SK-N-SH (cell line): ENCODE measurements around the gene MRPS15. TPM values are rescaled to one million over a fixed set of nuclear protein-coding genes. Genes with fewer than 3 reads are reported as not detected.
"Not testable (repeated sequence)": the region's sequence is repeated elsewhere in the genome, so short reads cannot be mapped to it uniquely, and the experiment has no call there.

Source experiments
- CTCF ChIA-PET: fragments of 300-600, 350-600 bp; formaldehyde crosslinking; extraction: SDS; loops from one replicate; lab custom pipeline; 2021; lab: Yijun Ruan, JAX
- POLR2A ChIA-PET: fragments of 350-600 bp; sonication (Branson Sonifier 250); formaldehyde crosslinking; extraction: SDS; loops from one replicate; lab custom pipeline; 2020; ENCODE audit warnings: antibody characterized with exemption, inconsistent platforms; lab: Yijun Ruan, JAX
- DNase-seq: peaks from one replicate; pipeline ENCODE4 v3.0.0; 2012
- H2AFZ ChIP-seq: fragments of 200-600 bp; sonication (generic); 2 replicates; pipeline ENCODE4 v1.8.1; 2016; ENCODE audit warnings: antibody characterized with exemption, mild to moderate bottlenecking, low read depth
- H3F3A ChIP-seq: fragments of 200-600 bp; sonication (generic); replicated peaks from 2 replicates; pipeline ENCODE3; 2016; ENCODE audit warnings: antibody characterized with exemption, mild to moderate bottlenecking; ENCODE audit not compliant: insufficient read depth
- H3K27ac ChIP-seq, 2 experiments: fragments of 200-500 bp in 1 of 2; fragments of 200-600 bp in 1 of 2; sonication (Bioruptor generic) in 1 of 2; sonication (generic), shearing (Covaris generic) in 1 of 2; 2 replicates each; pipeline versions ENCODE4 v1.5.1 to v1.6.1; 2014 to 2016; ENCODE audit warnings: low read depth in 2 of 2, inconsistent platforms in 1 of 2, low read length in 1 of 2, mild to moderate bottlenecking in 1 of 2, mixed read lengths in 1 of 2
- H3K27me3 ChIP-seq: fragments of 200-600 bp; sonication (generic), shearing (Covaris generic); 2 replicates; pipeline ENCODE4 v1.6.1; 2016; ENCODE audit warnings: mixed run types; ENCODE audit not compliant: insufficient read depth
- H3K36me3 ChIP-seq, 2 experiments: fragments of 200-500 bp in 1 of 2; fragments of 200-600 bp in 1 of 2; sonication (Bioruptor generic) in 1 of 2; sonication (generic) in 1 of 2; replicated peaks in 1 of 2; 2 replicates each; pipeline versions ENCODE3 to v1.5.1; 2014 to 2016; ENCODE audit warnings: low read length in 1 of 2, mild to moderate bottlenecking in 1 of 2; ENCODE audit not compliant: insufficient read depth in 2 of 2, control insufficient read depth in 1 of 2
- H3K4me1 ChIP-seq, 2 experiments: fragments of 200-500 bp in 1 of 2; fragments of 200-600 bp in 1 of 2; sonication (Bioruptor generic) in 1 of 2; sonication (generic), shearing (Covaris generic) in 1 of 2; 2 replicates each; pipeline versions ENCODE4 v1.5.1 to v1.6.1; 2014 to 2016; ENCODE audit warnings: low read depth in 1 of 2, low read length in 1 of 2, mixed run types in 1 of 2; ENCODE audit not compliant: insufficient read depth in 2 of 2, control insufficient read depth in 1 of 2
- H3K4me2 ChIP-seq: fragments of 200-600 bp; sonication (generic), shearing (Covaris generic); 2 replicates; pipeline ENCODE4 v1.6.1; 2017; ENCODE audit warnings: mixed run types
- H3K4me3 ChIP-seq, 2 experiments: fragments of 200-500 bp in 1 of 2; fragments of 200-600 bp in 1 of 2; sonication (Bioruptor generic) in 1 of 2; sonication (generic), shearing (Covaris generic) in 1 of 2; 2 replicates each; pipeline versions ENCODE4 v1.5.1 to v1.8.1; 2014 to 2016; ENCODE audit warnings: low read depth in 2 of 2, inconsistent platforms in 1 of 2, low read length in 1 of 2, mild to moderate bottlenecking in 1 of 2, mixed read lengths in 1 of 2, moderate library complexity in 1 of 2
- H3K79me2 ChIP-seq: fragments of 200-600 bp; sonication (generic); 2 replicates; pipeline ENCODE4 v1.8.1; 2017; ENCODE audit warnings: mild to moderate bottlenecking; ENCODE audit not compliant: insufficient read depth
- H3K9ac ChIP-seq: fragments of 200-600 bp; sonication (generic); 2 replicates; pipeline ENCODE4 v1.6.1; 2017; ENCODE audit warnings: mixed run types
- H3K9me2 ChIP-seq: fragments of 200-600 bp; sonication (generic); 2 replicates; pipeline ENCODE4 v1.6.1; 2017; ENCODE audit warnings: mixed run types
- H3K9me3 ChIP-seq: fragments of 200-600 bp; sonication (generic); 2 replicates; pipeline ENCODE4 v1.6.1; 2017; ENCODE audit warnings: mixed run types, mild to moderate bottlenecking, moderate library complexity
- H4K20me1 ChIP-seq: fragments of 200-600 bp; sonication (generic); 2 replicates; pipeline ENCODE4 v1.6.1; 2017; ENCODE audit warnings: mild to moderate bottlenecking, mixed run types; ENCODE audit not compliant: insufficient read depth
- CTCF ChIP-seq: fragments of 200-600 bp; sonication (generic); IDR thresholded peaks from 2 replicates; pipeline ENCODE4 v1.6.1; 2017; ENCODE audit warnings: antibody characterized with exemption, mild to moderate bottlenecking, moderate library complexity
- ELF1 ChIP-seq: IDR thresholded peaks from 2 replicates; pipeline ENCODE4 v1.4.0; 2012
- EP300 ChIP-seq, 2 experiments: IDR thresholded peaks; 2 replicates each; pipeline versions ENCODE4 v1.4.0 to v1.6.1; 2012; ENCODE audit warnings: borderline replicate concordance in 1 of 2, low read depth in 1 of 2, low read length in 1 of 2
- FOSL2 ChIP-seq: IDR thresholded peaks from 2 replicates; pipeline ENCODE4 v1.4.0; 2012; ENCODE audit warnings: low read depth, mild to moderate bottlenecking, moderate library complexity, borderline replicate concordance
- FOXM1 ChIP-seq: IDR thresholded peaks from 2 replicates; pipeline ENCODE4 v1.4.0; 2012; ENCODE audit warnings: low read depth, mild to moderate bottlenecking
- GABPA ChIP-seq: IDR thresholded peaks from 2 replicates; pipeline ENCODE4 v1.4.0; 2012; ENCODE audit warnings: low read depth, mild to moderate bottlenecking
- IRF3 ChIP-seq: fragments of 150-350 bp; IDR thresholded peaks from 2 replicates; pipeline ENCODE4 v1.6.1; 2016; ENCODE audit warnings: mild to moderate bottlenecking, low read depth, low read length
- JUND ChIP-seq: IDR thresholded peaks from 2 replicates; pipeline ENCODE4 v1.4.0; 2012
- MXI1 ChIP-seq: IDR thresholded peaks from 2 replicates; pipeline ENCODE4 v1.6.1; 2012; ENCODE audit warnings: mild to moderate bottlenecking, low read depth, low read length, improper control_type of control experiment
- POLR2AphosphoS5 ChIP-seq: IDR thresholded peaks from 2 replicates; pipeline ENCODE4 v1.6.1; 2012; ENCODE audit warnings: low read depth, low read length
- RAD21 ChIP-seq: IDR thresholded peaks from 2 replicates; pipeline ENCODE4 v1.6.1; 2012; ENCODE audit warnings: mild to moderate bottlenecking, low read length
- RFX5 ChIP-seq: IDR thresholded peaks from 2 replicates; pipeline ENCODE4 v1.6.1; 2012; ENCODE audit warnings: mild to moderate bottlenecking, improper control_type of control experiment, low read length
- RXRA ChIP-seq: IDR thresholded peaks from 2 replicates; pipeline ENCODE4 v1.4.0; 2012; ENCODE audit warnings: low read depth, mild to moderate bottlenecking, borderline replicate concordance
- SMC3 ChIP-seq: IDR thresholded peaks from 2 replicates; pipeline ENCODE4 v1.6.1; 2012; ENCODE audit warnings: low read depth, low read length, improper control_type of control experiment
- TCF12 ChIP-seq: IDR thresholded peaks from 2 replicates; pipeline ENCODE4 v1.4.0; 2012
- YY1 ChIP-seq: IDR thresholded peaks from 2 replicates; pipeline ENCODE4 v1.4.0; 2012; ENCODE audit warnings: low read depth, mild to moderate bottlenecking
- ZBTB33 ChIP-seq: IDR thresholded peaks from 2 replicates; pipeline ENCODE4 v1.4.0; 2012; ENCODE audit warnings: low read depth, borderline replicate concordance
- WGBS: methylation state at CpG from one replicate; pipeline ENCODE4 v1.1.6; 2017; ENCODE audit warnings: low lambda C conversion rate; 5-methylcytosine and 5-hydroxymethylcytosine counted together
- polyA plus RNA-seq, 3 experiments: library from polyadenylated mRNA; depleted of rRNA; stranded (reverse); fragments of >200 nt; gene quantifications; 2 replicates each; pipeline ENCODE4 v1.2.3, GENCODE V29; 2012

Gene MRPS15
- polyA plus RNA-seq, 1 of the 3 experiments (the other 2 are of a cell fraction): 75.1 TPM

- no peak for TF ChIP-seq RAD21
- no peak for TF ChIP-seq GABPA
- TF ChIP-seq ZBTB33: no peak
- TF ChIP-seq FOXM1: no peak
- WGBS: 35% methylated on average over 1 of the region's 1 CpG
- H3K36me3 ChIP-seq: no peaks in the 10 kb centered on the region
Observed at GRCh38 chr1:36503159-36503558, 39.0 kb upstream of the MRPS15 start.

GRCh38 chr1:36502616-36503015, 38.4 kb upstream of the MRPS15 start:
- CTCF ChIA-PET: interaction anchor here (3.3 kb wide), 1 partner anchor 14 kb away, joined by 22 read pairs; no protein-coding TSS in a partner anchor
- TF ChIP-seq EP300 (IDR thresholded peaks at IDR 0.05; ENCODE audit: borderline replicate concordance in 1 of 2, low read depth in 1 of 2, low read length in 1 of 2) (no peak), MXI1 (no peak), IRF3 (no peak), RFX5 (no peak), CTCF (no peak), ZBTB33 (no peak), JUND (no peak), FOSL2 (no peak), GABPA (no peak), ELF1 (no peak), POLR2AphosphoS5 (no peak), SMC3 (no peak), TCF12 (no peak), RXRA (no peak), YY1 (no peak)

More at GRCh38 chr1:36503159-36503558, 39.0 kb upstream of the MRPS15 start:
- no peak for DNase-seq
- no peaks in the 10 kb centered on the region for H3K4me1 ChIP-seq
- no peak overlapping the region for H3K9ac ChIP-seq
- H3K27me3 ChIP-seq: peaks cover 5% of the 10 kb centered on the region; the same call in 1 of the 2 replicates
- no peaks in the 10 kb centered on the region for H3K79me2 ChIP-seq
- H2AFZ ChIP-seq: no peak overlapping the region
- no peaks in the 10 kb centered on the region for H3F3A ChIP-seq
- ChIA-PET POLR2A (no interaction called here), CTCF (interaction anchor here (0.6 to 1.1 kb wide), 2 partner anchors 14 to 209 kb away, joined by 3 to 12 read pairs; no protein-coding TSS in a partner anchor)
- no peaks in the 10 kb centered on the region for H3K9me2 ChIP-seq
- H3K27ac ChIP-seq: no peak overlapping the region
- no peak overlapping the region for H3K4me3 ChIP-seq
- no peaks in the 10 kb centered on the region for H3K9me3 ChIP-seq
- H4K20me1 ChIP-seq: no peaks in the 10 kb centered on the region
- H3K4me2 ChIP-seq: no peak overlapping the region

GRCh38 chr1:36501911-36502310, 37.7 kb upstream of the MRPS15 start:
- H3K36me3 ChIP-seq, H3K4me1 ChIP-seq, DNase-seq, H3K9ac ChIP-seq, H3K4me2 ChIP-seq, H3F3A ChIP-seq, H2AFZ ChIP-seq, H3K9me3 ChIP-seq, POLR2A ChIA-PET, H3K27ac ChIP-seq, H3K4me3 ChIP-seq, H4K20me1 ChIP-seq, H3K9me2 ChIP-seq, H3K27me3 ChIP-seq, H3K79me2 ChIP-seq: not testable (repeated sequence)
- CTCF ChIA-PET: interaction anchor here (3.3 kb wide), 1 partner anchor 15 kb away, joined by 22 read pairs; no protein-coding TSS in a partner anchor
- WGBS: 62% methylated on average over 4 of the region's 4 CpGs

More at GRCh38 chr1:36502616-36503015, 38.4 kb upstream of the MRPS15 start:
- Histone ChIP-seq H3K4me2 (no peak overlapping the region), H3K27ac (no peak overlapping the region), H2AFZ (no peak overlapping the region), H3F3A (no peaks in the 10 kb centered on the region), H3K79me2 (no peaks in the 10 kb centered on the region), H3K9me3 (no peaks in the 10 kb centered on the region), H3K4me3 (no peak overlapping the region), H4K20me1 (no peaks in the 10 kb centered on the region), H3K36me3 (no peaks in the 10 kb centered on the region), H3K27me3 (peaks cover 5% of the 10 kb centered on the region; the same call in 1 of the 2 replicates), H3K9me2 (no peaks in the 10 kb centered on the region), H3K4me1 (no peaks in the 10 kb centered on the region), H3K9ac (no peak overlapping the region)
- 57% methylated on average over 2 of the region's 2 CpGs for WGBS
- POLR2A ChIA-PET: no interaction called here
- no peak for DNase-seq
